Parathyroid adenoma (tissue), 2 donors: ENCODE data around the gene EPG5.

Experiments used
- H2AFZ ChIP-seq: fragments of 300-600 bp; sonication (generic); one replicate; pipeline ENCODE4 v1.7.0; 2017; ENCODE audit warnings: antibody characterized with exemption, mild to moderate bottlenecking
- H3K27ac ChIP-seq: fragments of 300-600 bp; sonication (generic); one replicate; pipeline ENCODE4 v1.7.0; 2017
- H3K27me3 ChIP-seq: fragments of 300-600 bp; sonication (generic); one replicate; pipeline ENCODE4 v1.7.0; 2017; ENCODE audit warnings: low read length; ENCODE audit not compliant: control insufficient read depth, insufficient read depth
- H3K36me3 ChIP-seq: fragments of 300-600 bp; sonication (generic); one replicate; pipeline ENCODE4 v1.7.0; 2017; ENCODE audit warnings: low read length; ENCODE audit not compliant: control insufficient read depth, insufficient read depth
- H3K4me1 ChIP-seq: fragments of 300-600 bp; sonication (generic); one replicate; pipeline ENCODE4 v1.7.0; 2017; ENCODE audit warnings: control low read depth
- H3K4me2 ChIP-seq: fragments of 300-600 bp; sonication (generic); one replicate; pipeline ENCODE4 v1.7.0; 2017; ENCODE audit warnings: low read length
- H3K4me3 ChIP-seq: fragments of 300-600 bp; sonication (generic); one replicate; pipeline ENCODE4 v1.7.0; 2017; ENCODE audit warnings: low read depth, low read length
- H3K79me2 ChIP-seq: fragments of 300-600 bp; sonication (generic); one replicate; pipeline ENCODE4 v1.7.0; 2017; ENCODE audit warnings: control low read depth
- H3K9ac ChIP-seq: fragments of 300-600 bp; sonication (generic); one replicate; pipeline ENCODE4 v1.7.0; 2017; ENCODE audit warnings: mild to moderate bottlenecking
- H3K9me3 ChIP-seq: fragments of 300-600 bp; sonication (generic); one replicate; pipeline ENCODE4 v1.7.0; 2017; ENCODE audit warnings: low read length; ENCODE audit not compliant: control insufficient read depth
- TF ChIP-seq, protein P1 (sequence below): fragments of 300-600 bp; sonication (generic); IDR thresholded peaks from one replicate; pipeline ENCODE4 v1.7.0; 2017; ENCODE audit warnings: antibody characterized with exemption, mild to moderate bottlenecking
- donor health status: primary hyperparathyroidism.

Gene EPG5

DNA sequence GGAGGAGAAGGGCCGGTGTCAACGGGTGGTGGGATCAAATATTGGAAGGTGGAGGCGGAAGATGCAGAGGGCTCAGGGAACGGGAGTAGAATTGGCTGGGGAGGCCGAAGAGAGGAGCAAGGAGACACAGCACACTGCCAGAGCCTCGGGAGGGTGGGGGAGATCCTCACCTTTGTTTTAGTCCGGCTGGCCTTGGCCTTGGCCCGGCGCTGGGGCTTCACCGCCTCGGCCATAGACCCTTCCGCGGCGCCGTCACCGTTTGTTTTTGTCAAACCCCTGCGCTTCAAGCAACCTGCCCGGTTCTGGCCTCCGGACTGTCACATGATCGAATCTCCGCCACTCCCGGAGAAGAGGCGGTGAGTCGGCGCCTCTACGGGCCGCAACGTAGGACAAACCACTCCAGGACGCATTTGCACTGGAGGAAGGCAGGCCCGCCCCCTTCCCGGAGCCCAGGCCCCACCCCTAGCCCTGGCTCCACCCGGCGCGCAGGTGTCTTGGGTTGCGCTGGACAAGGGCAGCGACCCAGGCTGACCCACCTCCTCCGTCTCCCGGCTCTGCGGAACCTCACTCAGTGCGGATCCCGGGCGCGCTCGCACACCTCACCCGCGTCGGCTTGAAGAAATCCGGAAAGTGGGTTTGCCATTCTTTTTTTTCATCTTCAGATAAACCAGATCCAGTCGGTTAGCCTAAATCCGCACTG, at the start of gene EPG5:
EPG5 (minus strand) TSS at position 323 of the 700 bp plus-strand sequence; CDS start at position 233, 90 bp downstream.
- no peaks in the 10 kb centered on the region for H3K9me3 ChIP-seq
- peaks cover 5% of the 10 kb centered on the region for H3K4me1 ChIP-seq
- peaks cover 28% of the 10 kb centered on the region for H3K79me2 ChIP-seq
- H3K4me3 ChIP-seq, result peak within 1 kb of the TSS; percentile 82
- TF ChIP-seq, protein P1, sequence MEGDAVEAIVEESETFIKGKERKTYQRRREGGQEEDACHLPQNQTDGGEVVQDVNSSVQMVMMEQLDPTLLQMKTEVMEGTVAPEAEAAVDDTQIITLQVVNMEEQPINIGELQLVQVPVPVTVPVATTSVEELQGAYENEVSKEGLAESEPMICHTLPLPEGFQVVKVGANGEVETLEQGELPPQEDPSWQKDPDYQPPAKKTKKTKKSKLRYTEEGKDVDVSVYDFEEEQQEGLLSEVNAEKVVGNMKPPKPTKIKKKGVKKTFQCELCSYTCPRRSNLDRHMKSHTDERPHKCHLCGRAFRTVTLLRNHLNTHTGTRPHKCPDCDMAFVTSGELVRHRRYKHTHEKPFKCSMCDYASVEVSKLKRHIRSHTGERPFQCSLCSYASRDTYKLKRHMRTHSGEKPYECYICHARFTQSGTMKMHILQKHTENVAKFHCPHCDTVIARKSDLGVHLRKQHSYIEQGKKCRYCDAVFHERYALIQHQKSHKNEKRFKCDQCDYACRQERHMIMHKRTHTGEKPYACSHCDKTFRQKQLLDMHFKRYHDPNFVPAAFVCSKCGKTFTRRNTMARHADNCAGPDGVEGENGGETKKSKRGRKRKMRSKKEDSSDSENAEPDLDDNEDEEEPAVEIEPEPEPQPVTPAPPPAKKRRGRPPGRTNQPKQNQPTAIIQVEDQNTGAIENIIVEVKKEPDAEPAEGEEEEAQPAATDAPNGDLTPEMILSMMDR, result no peak
- H2AFZ ChIP-seq, result peak within 1 kb of the TSS; percentile 87
- peak within 1 kb of the TSS; percentile 65 for H3K9ac ChIP-seq
- peak within 1 kb of the TSS; percentile 84 for H3K4me2 ChIP-seq
- H3K27me3 ChIP-seq, result no peaks in the 10 kb centered on the region
- H3K27ac ChIP-seq, result peak within 1 kb of the TSS; percentile 68
- no peaks in the 10 kb centered on the region for H3K36me3 ChIP-seq

- H3K36me3 ChIP-seq, result no peaks in the 10 kb centered on the region
- TF ChIP-seq, protein P1, result no peak
Observed at GRCh38 chr18:46013484-46014189, 46.5 kb upstream of the EPG5 start.

GRCh38 chr18:46010676-46011075, 43.5 kb upstream of the EPG5 start:
- Histone ChIP-seq H3K4me3 (no peak overlapping the region), H2AFZ (no peak overlapping the region), H3K9ac (no peak overlapping the region), H3K27ac (no peak overlapping the region), H3K9me3 (no peaks in the 10 kb centered on the region), H3K27me3 (no peaks in the 10 kb centered on the region), H3K36me3 (no peaks in the 10 kb centered on the region), H3K4me2 (no peak overlapping the region), H3K4me1 (no peaks in the 10 kb centered on the region), H3K79me2 (no peaks in the 10 kb centered on the region)
- TF ChIP-seq, protein P1, result no peak

More at GRCh38 chr18:46013484-46014189, 46.5 kb upstream of the EPG5 start:
- no peaks in the 10 kb centered on the region for H3K4me1 ChIP-seq
- H3K9ac ChIP-seq, result no peak overlapping the region
- no peaks in the 10 kb centered on the region for H3K27me3 ChIP-seq
- H3K4me2 ChIP-seq, result no peak overlapping the region
- H3K4me3 ChIP-seq, result no peak overlapping the region
- no peaks in the 10 kb centered on the region for H3K9me3 ChIP-seq
- no peaks in the 10 kb centered on the region for H3K79me2 ChIP-seq
- no peak overlapping the region for H3K27ac ChIP-seq
- no peak overlapping the region for H2AFZ ChIP-seq

DNA sequence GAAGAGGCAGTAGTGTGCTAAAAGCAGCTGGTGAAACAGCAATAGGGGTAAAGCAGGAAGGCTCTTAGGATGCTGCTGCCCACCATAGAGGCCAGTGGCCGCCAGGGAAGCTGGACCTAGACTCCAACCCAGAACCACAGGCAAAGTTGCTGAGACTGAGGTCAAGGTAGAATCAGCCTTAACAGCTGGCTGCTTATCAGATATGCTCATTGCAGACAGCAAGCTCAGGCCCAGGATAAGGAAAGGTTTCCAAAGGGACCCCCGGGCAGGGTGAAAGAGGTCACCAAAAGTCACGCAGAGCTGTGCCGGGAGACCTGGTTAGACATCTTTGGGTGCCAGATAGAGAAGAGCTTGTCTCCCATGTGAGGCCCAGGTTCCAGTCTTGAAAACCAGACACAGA, 42.9 kb upstream of the EPG5 start:
- Histone ChIP-seq H3K36me3 (no peaks in the 10 kb centered on the region), H3K27me3 (no peaks in the 10 kb centered on the region), H3K27ac (no peak overlapping the region), H3K79me2 (no peaks in the 10 kb centered on the region), H2AFZ (no peak overlapping the region), H3K4me3 (no peak overlapping the region), H3K4me1 (no peaks in the 10 kb centered on the region), H3K9me3 (no peaks in the 10 kb centered on the region), H3K4me2 (no peak overlapping the region), H3K9ac (no peak overlapping the region)
- TF ChIP-seq, protein P1, result no peak
